Mesodermal cell (in vitro differentiated cells): ENCODE data around the gene MRLN.
"Not testable (repeated sequence)": the region's sequence is repeated elsewhere in the genome, so short reads cannot be mapped to it uniquely, and the experiment has no call there.

Experiments
- H3K27ac ChIP-seq: 2 replicates; pipeline ENCODE4 v1.7.0; 2013; ENCODE audit warnings: mild to moderate bottlenecking, low read depth, low read length, moderate library complexity; ENCODE audit not compliant: severe bottlenecking
- H3K36me3 ChIP-seq: 2 replicates; pipeline ENCODE4 v1.7.1; 2013; ENCODE audit warnings: mild to moderate bottlenecking, low read length, moderate library complexity; ENCODE audit not compliant: control insufficient read depth, insufficient read depth
- H3K4me1 ChIP-seq: one replicate; pipeline ENCODE4 v1.7.1; 2013; ENCODE audit warnings: mild to moderate bottlenecking, low read length; ENCODE audit not compliant: insufficient read depth, control insufficient read depth, poor library complexity, severe bottlenecking
- H3K4me3 ChIP-seq: 2 replicates; pipeline ENCODE4 v1.7.0; 2013; ENCODE audit warnings: low read length, control low read depth, mild to moderate bottlenecking; ENCODE audit not compliant: insufficient read depth, poor library complexity, severe bottlenecking; ENCODE audit errors: extremely low read depth
- H3K9me3 ChIP-seq: 2 replicates; pipeline ENCODE4 v1.7.1; 2013; ENCODE audit warnings: mild to moderate bottlenecking, low read length, moderate library complexity; ENCODE audit not compliant: control insufficient read depth
- WGBS, 2 experiments: methylation state at CpG; one replicate each; pipeline ENCODE4 v1.1.5; 2013; ENCODE audit warnings: missing lambda C conversion rate in 2 of 2; ENCODE audit not compliant: insufficient coverage in 2 of 2; 5-methylcytosine and 5-hydroxymethylcytosine counted together

MRLN gene

GRCh38 chr10:59748834-59749233 is 4.4 kb downstream of the MRLN start:
- Histone ChIP-seq H3K9me3 (no peaks in the 10 kb centered on the region), H3K4me3 (no peak overlapping the region), H3K27ac (no peak overlapping the region), H3K4me1 (no peaks in the 10 kb centered on the region), H3K36me3 (no peaks in the 10 kb centered on the region)
- 78 to 83% methylated on average over 1 of the region's 1 CpG for WGBS, 2 experiments

GRCh38 chr10:59745163-59745650 is 8.0 kb downstream of the MRLN start:
- H3K36me3 ChIP-seq, result no peaks in the 10 kb centered on the region
- no peak overlapping the region for H3K27ac ChIP-seq
- no CpG with 5 or more reads among the region's 2 CpGs for WGBS, 2 experiments
- H3K9me3 ChIP-seq, result no peaks in the 10 kb centered on the region
- H3K4me3 ChIP-seq, result no peak overlapping the region
- H3K4me1 ChIP-seq, result no peaks in the 10 kb centered on the region

GRCh38 chr10:59744762-59745161 is 8.5 kb downstream of the MRLN start:
- not testable (repeated sequence) for H3K36me3 ChIP-seq, H3K4me3 ChIP-seq, H3K9me3 ChIP-seq, H3K27ac ChIP-seq, H3K4me1 ChIP-seq
- no CpG with 5 or more reads among the region's 6 CpGs for WGBS, 2 experiments

- not testable (repeated sequence) for H3K36me3 ChIP-seq, H3K4me1 ChIP-seq, H3K27ac ChIP-seq, H3K4me3 ChIP-seq, H3K9me3 ChIP-seq
- 93% methylated on average over 14 to 22 of the region's 32 CpGs for WGBS, 2 experiments
Observed at GRCh38 chr10:59744156-59744555, 9.1 kb downstream of the MRLN start.

- no peak overlapping the region for H3K27ac ChIP-seq
- H3K36me3 ChIP-seq, result no peaks in the 10 kb centered on the region
- 93% methylated on average over 3 to 4 of the region's 5 CpGs for WGBS, 2 experiments
Observed at GRCh38 chr10:59741583-59741982, 11.7 kb downstream of the MRLN start.

GRCh38 chr10:59741048-59741447 is 12.2 kb downstream of the MRLN start:
- no peak overlapping the region for H3K4me3 ChIP-seq
- H3K4me1 ChIP-seq, result no peaks in the 10 kb centered on the region
- no peaks in the 10 kb centered on the region for H3K9me3 ChIP-seq
- H3K27ac ChIP-seq, result no peak overlapping the region
- H3K36me3 ChIP-seq, result no peaks in the 10 kb centered on the region

More at GRCh38 chr10:59741583-59741982, 11.7 kb downstream of the MRLN start:
- Histone ChIP-seq H3K9me3 (no peaks in the 10 kb centered on the region), H3K4me3 (no peak overlapping the region), H3K4me1 (no peaks in the 10 kb centered on the region)

GRCh38 chr10:59736749-59737148 is 16.5 kb downstream of the MRLN start:
- no peak overlapping the region for H3K4me3 ChIP-seq
- H3K36me3 ChIP-seq, result no peaks in the 10 kb centered on the region
- H3K27ac ChIP-seq, result no peak overlapping the region
- no peaks in the 10 kb centered on the region for H3K9me3 ChIP-seq
- no peaks in the 10 kb centered on the region for H3K4me1 ChIP-seq
- WGBS, 2 experiments, result no CpG with 5 or more reads among the region's 1 CpG

- Histone ChIP-seq H3K27ac (no peak overlapping the region), H3K4me1 (no peaks in the 10 kb centered on the region), H3K9me3 (no peaks in the 10 kb centered on the region), H3K4me3 (no peak overlapping the region), H3K36me3 (no peaks in the 10 kb centered on the region)
- WGBS, 2 experiments, result no CpG with 5 or more reads among the region's 1 CpG
Observed at GRCh38 chr10:59735296-59735695, 18.0 kb downstream of the MRLN start.

- H3K4me1 ChIP-seq, result no peaks in the 10 kb centered on the region
- H3K4me3 ChIP-seq, result no peak overlapping the region
- 75 to 95% methylated on average over 2 of the region's 3 CpGs for WGBS, 2 experiments
- no peaks in the 10 kb centered on the region for H3K36me3 ChIP-seq
- no peak overlapping the region for H3K27ac ChIP-seq
- H3K9me3 ChIP-seq, result no peaks in the 10 kb centered on the region
Observed at GRCh38 chr10:59734014-59734462, 19.2 kb downstream of the MRLN start.

GRCh38 chr10:59733321-59734013 is 19.8 kb downstream of the MRLN start:
- H3K9me3 ChIP-seq, H3K4me3 ChIP-seq, H3K4me1 ChIP-seq, H3K36me3 ChIP-seq, H3K27ac ChIP-seq: not testable (repeated sequence)
- 85 to 96% methylated on average over 11 to 12 of the region's 16 CpGs for WGBS, 2 experiments

- not testable (repeated sequence) for H3K27ac ChIP-seq, H3K4me3 ChIP-seq, H3K4me1 ChIP-seq, H3K36me3 ChIP-seq, H3K9me3 ChIP-seq
- WGBS, 2 experiments, result 93 to 100% methylated on average over 2 to 4 of the region's 4 CpGs
Observed at GRCh38 chr10:59732849-59733248, 20.4 kb downstream of the MRLN start.
